Measurements from ENCODE around the gene TM2D1.

DNA sequence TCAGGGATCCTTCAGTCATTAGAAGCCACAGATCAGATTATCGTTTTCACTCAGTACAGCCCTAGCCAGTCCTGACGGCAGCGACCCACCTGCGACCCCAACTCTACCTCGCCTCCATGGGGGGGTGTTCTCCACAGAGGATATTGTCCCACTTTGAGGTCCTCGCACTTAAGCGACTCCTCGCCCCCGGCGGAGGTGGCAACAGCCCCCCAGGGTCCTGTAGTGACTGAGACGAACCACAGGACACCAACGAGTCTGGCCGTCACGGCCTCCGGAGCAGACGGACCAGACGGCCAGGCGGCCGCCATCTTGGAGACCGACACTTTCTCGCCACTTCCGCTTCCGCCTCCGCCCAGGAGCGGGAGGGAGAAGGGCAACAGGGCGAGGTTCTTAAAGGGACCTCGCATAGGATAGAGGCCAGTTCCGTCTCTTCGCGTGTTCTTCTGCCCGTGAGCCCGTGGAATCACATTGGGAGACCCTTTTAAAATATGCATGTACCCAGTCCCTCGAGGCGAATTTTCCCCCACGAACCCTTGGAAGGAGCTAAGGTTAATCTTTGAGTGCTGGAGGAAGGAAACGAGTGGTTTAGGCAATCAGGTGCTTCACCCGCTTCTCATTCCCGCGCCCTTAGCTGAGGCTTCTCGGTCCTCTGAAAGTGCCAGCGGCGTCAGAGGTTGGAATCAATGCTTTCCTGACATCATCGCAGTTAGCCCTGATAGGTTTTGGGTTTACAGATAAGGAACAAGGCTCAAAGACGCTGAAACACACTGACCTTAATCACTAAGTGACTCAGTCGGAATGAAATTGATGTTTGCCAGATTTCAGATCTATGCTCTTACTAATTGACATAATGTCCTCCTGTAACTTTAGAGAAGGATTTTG, at the start of gene TM2D1:
- TF ChIP-seq ZBTB33 (IDR thresholded peaks at IDR 0.05) (peak; percentile 39), TAF1 (conservative IDR thresholded peaks at IDR 0.05) (peak; percentile 90), CTCF (IDR thresholded peaks at IDR 0.05; ENCODE audit: low read depth, low read length, missing input control) (no peak), JUND (IDR thresholded peaks at IDR 0.05) (peak in 1 of 2 donors; percentile 69), NR2F2 (IDR thresholded peaks at IDR 0.05) (peak; percentile 49), RAD21 (IDR thresholded peaks at IDR 0.05) (peak; percentile 15 to 41), HNF4G (IDR thresholded peaks at IDR 0.05) (peak; percentile 29)
- TF ChIP-seq, protein P1, sequence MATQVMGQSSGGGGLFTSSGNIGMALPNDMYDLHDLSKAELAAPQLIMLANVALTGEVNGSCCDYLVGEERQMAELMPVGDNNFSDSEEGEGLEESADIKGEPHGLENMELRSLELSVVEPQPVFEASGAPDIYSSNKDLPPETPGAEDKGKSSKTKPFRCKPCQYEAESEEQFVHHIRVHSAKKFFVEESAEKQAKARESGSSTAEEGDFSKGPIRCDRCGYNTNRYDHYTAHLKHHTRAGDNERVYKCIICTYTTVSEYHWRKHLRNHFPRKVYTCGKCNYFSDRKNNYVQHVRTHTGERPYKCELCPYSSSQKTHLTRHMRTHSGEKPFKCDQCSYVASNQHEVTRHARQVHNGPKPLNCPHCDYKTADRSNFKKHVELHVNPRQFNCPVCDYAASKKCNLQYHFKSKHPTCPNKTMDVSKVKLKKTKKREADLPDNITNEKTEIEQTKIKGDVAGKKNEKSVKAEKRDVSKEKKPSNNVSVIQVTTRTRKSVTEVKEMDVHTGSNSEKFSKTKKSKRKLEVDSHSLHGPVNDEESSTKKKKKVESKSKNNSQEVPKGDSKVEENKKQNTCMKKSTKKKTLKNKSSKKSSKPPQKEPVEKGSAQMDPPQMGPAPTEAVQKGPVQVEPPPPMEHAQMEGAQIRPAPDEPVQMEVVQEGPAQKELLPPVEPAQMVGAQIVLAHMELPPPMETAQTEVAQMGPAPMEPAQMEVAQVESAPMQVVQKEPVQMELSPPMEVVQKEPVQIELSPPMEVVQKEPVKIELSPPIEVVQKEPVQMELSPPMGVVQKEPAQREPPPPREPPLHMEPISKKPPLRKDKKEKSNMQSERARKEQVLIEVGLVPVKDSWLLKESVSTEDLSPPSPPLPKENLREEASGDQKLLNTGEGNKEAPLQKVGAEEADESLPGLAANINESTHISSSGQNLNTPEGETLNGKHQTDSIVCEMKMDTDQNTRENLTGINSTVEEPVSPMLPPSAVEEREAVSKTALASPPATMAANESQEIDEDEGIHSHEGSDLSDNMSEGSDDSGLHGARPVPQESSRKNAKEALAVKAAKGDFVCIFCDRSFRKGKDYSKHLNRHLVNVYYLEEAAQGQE (IDR thresholded peaks at IDR 0.05) = no peak
- TF ChIP-seq, protein P2, sequence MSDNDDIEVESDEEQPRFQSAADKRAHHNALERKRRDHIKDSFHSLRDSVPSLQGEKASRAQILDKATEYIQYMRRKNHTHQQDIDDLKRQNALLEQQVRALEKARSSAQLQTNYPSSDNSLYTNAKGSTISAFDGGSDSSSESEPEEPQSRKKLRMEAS (IDR thresholded peaks at IDR 0.05) = peak; percentile 94

All from liver (tissue), 3 donors.